HepG2 (cell line): ENCODE measurements around the gene NR2F6. TPM values are rescaled to one million over a fixed set of nuclear protein-coding genes. Genes with fewer than 3 reads are reported as not detected.

Source experiments
- ATAC-seq: fragments of 200-7000 bp; cut with Tn5 transposase; 3 replicates; pipeline ENCODE4 v1.9.1; 2020; ENCODE audit warnings: mild to moderate bottlenecking, moderate library complexity
- BruUV-seq: library from RNA; stranded (reverse); fragments of 400-500 nt; replicated peaks from 2 replicates; lab custom pipeline; 2021; lab: Mats Ljungman, UMichigan
- CTCF ChIA-PET: fragments of 300-600 bp; formaldehyde crosslinking; extraction: SDS; loops from one replicate; lab custom pipeline; 2021; ENCODE audit warnings: low total read pairs, inconsistent platforms, low intra/inter-chr PET ratio; lab: Yijun Ruan, JAX
- POLR2A ChIA-PET: fragments of 350-600 bp; sonication (Branson Sonifier 250); formaldehyde crosslinking; loops from one replicate; lab custom pipeline; 2020; ENCODE audit warnings: antibody characterized with exemption, inconsistent platforms; lab: Yijun Ruan, JAX
- DNase-seq: peaks from one replicate; pipeline ENCODE4 v3.0.0-alpha.2; 2015; ENCODE audit warnings: low spot score
- FAIRE-seq: peaks from 3 replicates; lab custom pipeline; 2011; peaks lifted over from hg19 to GRCh38; lab: Jason Lieb, UNC
- H2AFZ ChIP-seq: one replicate; pipeline ENCODE4 v1.6.1; 2011; ENCODE audit warnings: low read length, inconsistent platforms
- H3K27ac ChIP-seq: fragments of 300-600 bp; 3 replicates; pipeline ENCODE4 v1.8.0; 2011; ENCODE audit warnings: mixed run types, mild to moderate bottlenecking, mixed read lengths, low read length, inconsistent platforms; ENCODE audit not compliant: insufficient read depth; ENCODE audit errors: extremely low read length
- H3K27me3 ChIP-seq, 2 experiments: fragments of 200-600 bp in 1 of 2; 2 replicates in 1 of 2; 3 replicates in 1 of 2; pipeline versions ENCODE4 v1.6.0 to v1.8.0; 2011; ENCODE audit warnings: low read length in 2 of 2, mild to moderate bottlenecking in 2 of 2, moderate library complexity in 2 of 2, inconsistent platforms in 1 of 2; ENCODE audit not compliant: insufficient read depth in 2 of 2, control insufficient read depth in 1 of 2
- H3K36me3 ChIP-seq, 2 experiments: fragments of 200-600 bp in 1 of 2; replicated peaks in 1 of 2; 2 replicates in 1 of 2; 3 replicates in 1 of 2; pipeline versions ENCODE4 v1.5.1 to v1.8.0; 2011; ENCODE audit warnings: low read length in 2 of 2, inconsistent platforms in 1 of 2; ENCODE audit not compliant: insufficient read depth in 2 of 2, control insufficient read depth in 1 of 2
- H3K4me1 ChIP-seq: 2 replicates; pipeline ENCODE4 v1.5.1; 2012; ENCODE audit warnings: low read length, inconsistent platforms; ENCODE audit not compliant: insufficient read depth
- H3K4me2 ChIP-seq: 2 replicates; pipeline ENCODE4 v1.6.0; 2011; ENCODE audit warnings: low read depth, low read length, inconsistent platforms
- H3K4me3 ChIP-seq, 3 experiments: fragments of 200-600 bp in 1 of 3; sonication (generic), shearing (Covaris generic) in 1 of 3; replicated peaks in 1 of 3; 2 replicates each; pipeline ENCODE4 v1.5.1; 2011 to 2016; ENCODE audit warnings: low read length in 3 of 3, inconsistent platforms in 2 of 3, low read depth in 2 of 3, mild to moderate bottlenecking in 2 of 3, control low read depth in 1 of 3, mixed read lengths in 1 of 3; ENCODE audit not compliant: insufficient read depth in 1 of 3
- H3K79me2 ChIP-seq: one replicate; pipeline ENCODE4 v1.6.1; 2011; ENCODE audit warnings: low read length, inconsistent platforms; ENCODE audit not compliant: insufficient read depth
- H3K9ac ChIP-seq: 2 replicates; pipeline ENCODE4 v1.6.0; 2011; ENCODE audit warnings: mild to moderate bottlenecking, low read depth, low read length, inconsistent platforms; ENCODE audit not compliant: insufficient read depth
- H3K9me3 ChIP-seq: 2 replicates; pipeline ENCODE4 v1.5.1; 2012; ENCODE audit warnings: mild to moderate bottlenecking, low read length
- H4K20me1 ChIP-seq: 2 replicates; pipeline ENCODE4 v1.6.0; 2011; ENCODE audit warnings: inconsistent platforms, mild to moderate bottlenecking, low read length, moderate library complexity; ENCODE audit not compliant: insufficient read depth
- AKAP8 ChIP-seq: sonication (generic); formaldehyde crosslinking; IDR thresholded peaks from 2 replicates; pipeline ENCODE4 v1.5.1; 2020; ENCODE audit warnings: mild to moderate bottlenecking, missing genetic modification reagents
- ARHGAP35 ChIP-seq: sonication (generic); formaldehyde crosslinking; IDR thresholded peaks from 2 replicates; pipeline ENCODE4 v1.9.0; 2022; ENCODE audit warnings: mild to moderate bottlenecking, inconsistent platforms, moderate library complexity, missing genetic modification reagents, borderline replicate concordance
- ETV6 ChIP-seq: sonication (generic); formaldehyde crosslinking; conservative IDR thresholded peaks from 2 replicates; pipeline ENCODE4 v1.4.0; 2020; ENCODE audit warnings: missing genetic modification reagents
- FOXK2 ChIP-seq: fragments of 450-650 bp; IDR thresholded peaks from 2 replicates; pipeline ENCODE4 v1.6.1; 2016
- GABPA ChIP-seq, 2 experiments: IDR thresholded peaks; 2 replicates each; pipeline ENCODE4 v1.6.1; 2011 to 2016; ENCODE audit warnings: low read depth in 2 of 2, low read length in 1 of 2, missing biosample characterization in 1 of 2, missing genetic modification characterization in 1 of 2
- GTF2F1 ChIP-seq: fragments of 150-350 bp; IDR thresholded peaks from 2 replicates; pipeline ENCODE4 v1.6.1; 2014; ENCODE audit warnings: low read length
- GZF1 ChIP-seq: sonication (generic); formaldehyde crosslinking; IDR thresholded peaks from 2 replicates; pipeline ENCODE4 v1.5.1; 2020; ENCODE audit warnings: mild to moderate bottlenecking, missing genetic modification reagents
- JDP2 ChIP-seq: sonication (generic); formaldehyde crosslinking; IDR thresholded peaks from 2 replicates; pipeline ENCODE4 v1.8.1; 2022; ENCODE audit warnings: missing genetic modification reagents, borderline replicate concordance
- LCORL ChIP-seq, 2 experiments: fragments of 450-650 bp in 1 of 2; sonication (generic) in 1 of 2; formaldehyde crosslinking in 1 of 2; IDR thresholded peaks; 2 replicates each; pipeline versions ENCODE4 v1.5.0 to v1.6.1; 2017 to 2020; ENCODE audit warnings: antibody characterized with exemption in 1 of 2, missing genetic modification reagents in 1 of 2
- NCOA2 ChIP-seq: sonication (generic); formaldehyde crosslinking; IDR thresholded peaks from 2 replicates; pipeline ENCODE4 v1.8.0; 2022; ENCODE audit warnings: inconsistent platforms
- NFE2L2 ChIP-seq: fragments of 150-350 bp; IDR thresholded peaks from 2 replicates; pipeline ENCODE4 v1.6.1; 2014; ENCODE audit warnings: low read length
- NR2C2 ChIP-seq: sonication (generic); formaldehyde crosslinking; IDR thresholded peaks from 2 replicates; pipeline ENCODE4 v1.4.0; 2020; ENCODE audit warnings: missing genetic modification reagents, mild to moderate bottlenecking, moderate library complexity, borderline replicate concordance
- PHF20 ChIP-seq: sonication (generic); formaldehyde crosslinking; IDR thresholded peaks from 2 replicates; pipeline ENCODE4 v1.5.0; 2020; ENCODE audit warnings: mild to moderate bottlenecking, missing genetic modification reagents
- SAP130 ChIP-seq: IDR thresholded peaks from 2 replicates; pipeline ENCODE4 v1.6.1; 2016; ENCODE audit warnings: low read depth
- SMARCC2 ChIP-seq: fragments of 450-650 bp; IDR thresholded peaks from 2 replicates; pipeline ENCODE4 v1.6.1; 2017; ENCODE audit warnings: antibody characterized with exemption, mild to moderate bottlenecking
- SOX13 ChIP-seq, 3 experiments: fragments of 450-650 bp in 1 of 3; sonication (generic) in 1 of 3; formaldehyde crosslinking in 1 of 3; IDR thresholded peaks in 2 of 3; conservative IDR thresholded peaks in 1 of 3; 2 replicates each; pipeline versions ENCODE4 v1.5.0 to v1.6.1; 2016 to 2020; ENCODE audit warnings: antibody characterized with exemption in 1 of 3, mild to moderate bottlenecking in 1 of 3, missing compliant biosample characterization in 1 of 3, missing genetic modification reagents in 1 of 3, moderate library complexity in 1 of 3
- SP1 ChIP-seq, 2 experiments: fragments of 450-650 bp in 1 of 2; sonication (generic) in 1 of 2; formaldehyde crosslinking in 1 of 2; IDR thresholded peaks; 2 replicates each; pipeline versions ENCODE4 v1.4.0 to v1.6.1; 2016 to 2020; ENCODE audit warnings: missing genetic modification reagents in 1 of 2
- SP4 ChIP-seq: sonication (generic); formaldehyde crosslinking; IDR thresholded peaks from 2 replicates; pipeline ENCODE4 v1.8.1; 2023; ENCODE audit warnings: mild to moderate bottlenecking, missing genetic modification reagents
- TGIF2 ChIP-seq: IDR thresholded peaks from 2 replicates; pipeline ENCODE4 v1.6.1; 2016; ENCODE audit warnings: control low read depth, missing compliant biosample characterization
- THAP11 ChIP-seq: IDR thresholded peaks from 2 replicates; pipeline ENCODE4 v1.6.1; 2016; ENCODE audit warnings: missing biosample characterization, missing genetic modification reagents
- ZBTB7A ChIP-seq: sonication (generic); formaldehyde crosslinking; IDR thresholded peaks from 2 replicates; pipeline ENCODE4 v1.8.0; 2022; ENCODE audit warnings: mild to moderate bottlenecking, missing genetic modification reagents
- ZNF552 ChIP-seq: sonication (generic); formaldehyde crosslinking; IDR thresholded peaks from 2 replicates; pipeline ENCODE4 v1.9.0; 2022; ENCODE audit warnings: missing genetic modification reagents, mild to moderate bottlenecking, borderline replicate concordance
- ZNF589 ChIP-seq: sonication (generic); formaldehyde crosslinking; conservative IDR thresholded peaks from 2 replicates; pipeline ENCODE4 v1.8.0; 2022; ENCODE audit warnings: mild to moderate bottlenecking, moderate library complexity, missing genetic modification reagents
- ZNF766 ChIP-seq: sonication (generic); formaldehyde crosslinking; IDR thresholded peaks from 2 replicates; pipeline ENCODE4 v1.5.0; 2020; ENCODE audit warnings: missing genetic modification reagents, borderline replicate concordance
- ZSCAN21 ChIP-seq: sonication (generic); formaldehyde crosslinking; IDR thresholded peaks from 2 replicates; pipeline ENCODE4 v1.8.0; 2022; ENCODE audit warnings: mild to moderate bottlenecking, missing genetic modification reagents, moderate library complexity, borderline replicate concordance
- whole genome bisulfite sequencing: methylation state at CpG from one replicate; pipeline ENCODE4 v1.1.6; 2017; ENCODE audit warnings: low lambda C conversion rate; 5-methylcytosine and 5-hydroxymethylcytosine counted together
- in situ Hi-C: cut with HindIII; loops from 2 replicates; pipeline ENCODE4 v1.10.0; 2017; ENCODE audit warnings: low pct_unique_long_range_greater_than_20kb; ENCODE audit not compliant: extremely low pct_ligation_motif_present
- intact Hi-C: fragments of 100-400 bp; cut with micrococcal nuclease; formaldehyde crosslinking; loops from one replicate; pipeline ENCODE4 v1.10.0; 2022; ENCODE audit not compliant: unreplicated experiment
- polyA plus RNA-seq, 8 experiments: library from polyadenylated mRNA; depleted of rRNA in 3 of 8; stranded (reverse) in 7 of 8; unstranded in 1 of 8; fragments of >200 nt; fragmentation: Illumina TruSeq in 4 of 8; extraction: Trizol in 4 of 8; gene quantifications; 2 replicates each; pipeline versions ENCODE4 v1.2.1 to v1.2.3, GENCODE V29; 2011 to 2016; ENCODE audit warnings: low read depth in 4 of 8, missing spikeins in 1 of 8, mixed read lengths in 1 of 8; ENCODE audit not compliant: insufficient read depth in 1 of 8
- total RNA-seq, 5 experiments: library from RNA; depleted of rRNA; stranded (reverse); fragments of >200 nt; fragmentation: Illumina TruSeq; extraction: Trizol; gene quantifications; 2 replicates each; pipeline ENCODE4 v1.2.3, GENCODE V29; 2016; ENCODE audit warnings: low read depth in 1 of 5

The NR2F6 gene
- total and polyA plus RNA-seq, 2 of the 13 experiments (the other 11 are each of a cell fraction or from before 2014, with no cell fraction given), result 30.9 to 72.4 TPM

DNA sequence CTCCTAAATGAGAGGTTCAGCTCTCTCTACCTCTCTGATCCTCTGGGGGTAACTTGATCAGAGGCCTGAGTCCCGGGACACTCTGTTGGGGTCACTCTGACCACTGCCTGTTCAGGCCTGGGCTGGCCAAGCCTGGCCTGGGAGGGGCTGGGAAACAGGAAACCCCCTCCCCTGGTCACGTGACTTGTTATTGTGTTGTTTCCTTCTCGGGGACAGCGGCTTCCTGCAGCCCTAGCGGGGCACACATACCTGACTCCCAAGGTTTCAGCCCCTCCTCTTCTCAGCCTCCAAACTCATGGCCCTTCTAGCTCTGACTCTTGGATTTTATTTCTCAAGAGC lies 18.9 kb upstream of the NR2F6 start, which contains the start of gene USHBP1:
USHBP1 (minus strand) TSS at position 105 of the 339 bp plus-strand sequence. CDS start 446 bp downstream, outside the sequence.
- intact Hi-C loops, result no loop called here
- peak within 1 kb of the TSS; percentile 42; the same call in 1 of the 2 replicates for H3K9ac ChIP-seq
- no peaks in the 10 kb centered on the region for H3K9me3 ChIP-seq
- H3K27ac ChIP-seq, result peak within 1 kb of the TSS; percentile 24
- ChIA-PET CTCF (no interaction called here), POLR2A (interaction anchor here (1.1 to 3.4 kb wide), 5 partner anchors 10 to 50 kb away, joined by 4 to 13 read pairs (median 5); partner anchors contain the start of genes OCEL1 and USE1)
- BruUV-seq, result no TSS peak
- in situ Hi-C loops, result no loop called here
- H4K20me1 ChIP-seq, result no peaks in the 10 kb centered on the region
- peak within 1 kb of the TSS; percentile 54 for H3K4me2 ChIP-seq
- H3K79me2 ChIP-seq, result peaks cover 13% of the 10 kb centered on the region
- no peak within 1 kb of the TSS for H2AFZ ChIP-seq
- 17% methylated on average over 5 of the region's 5 CpGs for WGBS
- peaks cover 60% of the 10 kb centered on the region for H3K4me1 ChIP-seq
- no peak for FAIRE-seq
- peaks cover 0 to 6% of the 10 kb centered on the region in 2 experiments; a peak in 2 of 5 replicates for H3K27me3 ChIP-seq
- peak; percentile 30 for DNase-seq
- H3K36me3 ChIP-seq, result peaks cover 0 to 6% of the 10 kb centered on the region in 2 experiments; a peak in 1 of 5 replicates
- peak within 1 kb of the TSS in 2 of 3 experiments; percentile 16 to 27; a peak in 3 of 6 replicates for H3K4me3 ChIP-seq
- no peak for ATAC-seq
- no peak for TF ChIP-seq GTF2F1
- no peak for TF ChIP-seq ARHGAP35 (CRISPR knock-in tag)
- no peak for TF ChIP-seq LCORL (IDR thresholded peaks at IDR 0.05)
- 0 out of 2 replicates have a peak, but pooled peaks have one; percentile 44 for TF ChIP-seq LCORL (CRISPR knock-in tag; IDR thresholded peaks at IDR 0.05)
- TF ChIP-seq TGIF2 (CRISPR knock-in tag), result no peak
- no peak for TF ChIP-seq ZNF766
- no peak for TF ChIP-seq NFE2L2
- TF ChIP-seq JDP2, result no peak
- no peak for TF ChIP-seq GABPA (IDR thresholded peaks at IDR 0.05; ENCODE audit: low read depth, low read length)
- peak; percentile 69 for TF ChIP-seq GABPA (CRISPR knock-in tag; IDR thresholded peaks at IDR 0.05; ENCODE audit: low read depth)
- no peak for TF ChIP-seq SMARCC2
- 0 out of 2 replicates have a peak, but pooled peaks have one; percentile 21 for TF ChIP-seq ZSCAN21 (CRISPR knock-in tag)
- TF ChIP-seq ZNF589, result no peak
- no peak for TF ChIP-seq SP1 (IDR thresholded peaks at IDR 0.05)
- TF ChIP-seq SP1 (CRISPR knock-in tag; IDR thresholded peaks at IDR 0.05), result no peak
- peak; percentile 34; the same call in 1 of the 2 replicates for TF ChIP-seq ZBTB7A (CRISPR knock-in tag)
- TF ChIP-seq ETV6 (CRISPR knock-in tag), result no peak
- no peak for TF ChIP-seq FOXK2
- TF ChIP-seq NR2C2 (CRISPR knock-in tag), result no peak
- 0 out of 2 replicates have a peak, but pooled peaks have one; percentile 20 for TF ChIP-seq SP4
- TF ChIP-seq SOX13 (IDR thresholded peaks at IDR 0.05), result no peak
- peak in 1 of 2 experiments; percentile 23; a peak in 1 of 4 replicates for TF ChIP-seq SOX13 (CRISPR knock-in tag; conservative IDR thresholded peaks at IDR 0.05 in 1 of 2, IDR thresholded peaks at IDR 0.05 in 1 of 2)
- no peak for TF ChIP-seq AKAP8 (CRISPR knock-in tag)
- peak; percentile 58; the same call in 1 of the 2 replicates for TF ChIP-seq THAP11 (CRISPR knock-in tag)
- TF ChIP-seq NCOA2 (CRISPR knock-in tag), result 0 out of 2 replicates have a peak, but pooled peaks have one; percentile 13
- peak; percentile 23; the same call in 1 of the 2 replicates for TF ChIP-seq SAP130 (CRISPR knock-in tag)
- TF ChIP-seq ZNF552 (CRISPR knock-in tag), result no peak
- peak; percentile 45; the same call in 1 of the 2 replicates for TF ChIP-seq PHF20 (CRISPR knock-in tag)
- TF ChIP-seq GZF1 (CRISPR knock-in tag), result no peak
